ENCODE measurements around the gene GPC5. TPM values are rescaled to one million over a fixed set of nuclear protein-coding genes. Genes with fewer than 3 reads are reported as not detected.

Gene GPC5
- total RNA-seq, 1 experiment from 2014 or later: 0.15 TPM

DNA sequence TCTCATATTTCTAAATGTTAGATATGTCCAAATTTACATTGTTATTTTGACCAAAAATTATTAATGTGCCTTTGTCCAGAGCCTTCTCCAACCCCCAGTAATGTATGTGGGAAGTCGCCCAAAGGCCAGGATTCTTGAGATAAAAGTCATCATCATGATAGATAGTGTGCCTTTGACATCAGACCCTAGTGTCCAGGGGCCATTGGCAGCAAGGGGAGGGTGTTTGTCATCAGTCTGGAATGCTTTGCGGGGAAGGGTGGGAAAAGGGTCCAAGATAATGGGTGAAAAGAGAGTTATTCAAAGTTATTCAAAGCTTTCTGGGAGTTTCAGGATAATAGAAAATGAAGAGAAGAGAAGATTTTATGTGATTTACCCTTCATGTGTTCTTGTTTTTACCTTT lies 918.6 kb downstream of the GPC5 start:
- Histone ChIP-seq H3K9me3 (ENCODE audit: control insufficient read depth, low read depth, low read length) (no peaks in the 10 kb centered on the region), H3K23ac (ENCODE audit: insufficient read length, low read depth, low read length) (no peak overlapping the region), H3K27ac (ENCODE audit: insufficient read length, low read depth, low read length) (no peak overlapping the region), H2BK15ac (ENCODE audit: low read depth, low read length) (no peak overlapping the region), H3K4me2 (ENCODE audit: insufficient read depth, insufficient read length, low read length) (no peak overlapping the region), H2BK20ac (ENCODE audit: low read depth, low read length, poor library complexity, severe bottlenecking) (no peak overlapping the region), H3K4ac (ENCODE audit: low read depth, low read length) (no peak overlapping the region), H3K56ac (ENCODE audit: insufficient read length, low read depth, low read length) (no peak overlapping the region), H4K91ac (ENCODE audit: insufficient read length, low read depth, low read length) (no peak overlapping the region), H3K23me2 (ENCODE audit: insufficient read length, low read depth, low read length, poor library complexity, severe bottlenecking) (no peaks in the 10 kb centered on the region), H4K20me1 (ENCODE audit: control insufficient read depth, insufficient read depth, insufficient read length) (no peaks in the 10 kb centered on the region), H2BK12ac (ENCODE audit: insufficient read length, low read depth, low read length) (no peak overlapping the region), H2AFZ (ENCODE audit: low read length) (no peak overlapping the region), H3K4me1 (ENCODE audit: insufficient read depth, low read length) (no peaks in the 10 kb centered on the region), H4K5ac (ENCODE audit: insufficient read length, low read depth, low read length) (no peak overlapping the region), H2BK120ac (ENCODE audit: low read depth, low read length, poor library complexity, severe bottlenecking) (no peak overlapping the region), H3T11ph (ENCODE audit: low read length) (no peak overlapping the region), H2AK5ac (ENCODE audit: insufficient read length, low read length) (no peak overlapping the region), H3K14ac (ENCODE audit: insufficient read depth, low read length) (no peak overlapping the region), H2BK5ac (ENCODE audit: insufficient read length, low read length) (no peak overlapping the region), H3K27me3 (ENCODE audit: insufficient read depth, low read length) (no peaks in the 10 kb centered on the region), H3K79me2 (ENCODE audit: insufficient read depth, low read length) (no peaks in the 10 kb centered on the region), H4K8ac (replicated peaks; ENCODE audit: insufficient read length, low read depth, low read length) (no peak overlapping the region), H3K18ac (ENCODE audit: insufficient read length, low read depth, low read length) (no peak overlapping the region), H3K79me1 (ENCODE audit: insufficient read depth, low read depth, low read length, poor library complexity, severe bottlenecking) (no peaks in the 10 kb centered on the region), H3K9ac (ENCODE audit: extremely low read depth, insufficient read length, low read length) (no peak overlapping the region)
- no peaks in the 10 kb centered on the region for H3K4me1 Mint-ChIP-seq
- no peak overlapping the region for H3K4me3 Mint-ChIP-seq
- WGBS (ENCODE audit: extremely low coverage, insufficient read length, low lambda C conversion rate): no CpG with 5 or more reads among the region's 2 CpGs
- peak overlapping the region in 1 of 3 experiments; percentile 26; a peak in 2 of 7 replicates for H3K27ac Mint-ChIP-seq
- TF ChIP-seq, protein P1, sequence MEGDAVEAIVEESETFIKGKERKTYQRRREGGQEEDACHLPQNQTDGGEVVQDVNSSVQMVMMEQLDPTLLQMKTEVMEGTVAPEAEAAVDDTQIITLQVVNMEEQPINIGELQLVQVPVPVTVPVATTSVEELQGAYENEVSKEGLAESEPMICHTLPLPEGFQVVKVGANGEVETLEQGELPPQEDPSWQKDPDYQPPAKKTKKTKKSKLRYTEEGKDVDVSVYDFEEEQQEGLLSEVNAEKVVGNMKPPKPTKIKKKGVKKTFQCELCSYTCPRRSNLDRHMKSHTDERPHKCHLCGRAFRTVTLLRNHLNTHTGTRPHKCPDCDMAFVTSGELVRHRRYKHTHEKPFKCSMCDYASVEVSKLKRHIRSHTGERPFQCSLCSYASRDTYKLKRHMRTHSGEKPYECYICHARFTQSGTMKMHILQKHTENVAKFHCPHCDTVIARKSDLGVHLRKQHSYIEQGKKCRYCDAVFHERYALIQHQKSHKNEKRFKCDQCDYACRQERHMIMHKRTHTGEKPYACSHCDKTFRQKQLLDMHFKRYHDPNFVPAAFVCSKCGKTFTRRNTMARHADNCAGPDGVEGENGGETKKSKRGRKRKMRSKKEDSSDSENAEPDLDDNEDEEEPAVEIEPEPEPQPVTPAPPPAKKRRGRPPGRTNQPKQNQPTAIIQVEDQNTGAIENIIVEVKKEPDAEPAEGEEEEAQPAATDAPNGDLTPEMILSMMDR (conservative IDR thresholded peaks at IDR 0.05): no peak
- no peaks in the 10 kb centered on the region for H3K27me3 Mint-ChIP-seq (ENCODE audit: low read depth)
- H3K9me3 Mint-ChIP-seq: no peaks in the 10 kb centered on the region
- H3K36me3 Mint-ChIP-seq (ENCODE audit: insufficient read depth in 1 of 3, low read depth in 3 of 3): no peaks in the 10 kb centered on the region
- DNase-seq: no peak

All from H9 (cell line).